HEK293 (cell line): ENCODE data around the gene NPTN.

Source experiments
- CTCF ChIA-PET: fragments of 350-600 bp; formaldehyde crosslinking; extraction: SDS; loops from one replicate; lab custom pipeline; 2021; ENCODE audit warnings: antibody characterized with exemption; lab: Yijun Ruan, JAX
- POLR2A ChIA-PET: fragments of 300-600 bp; formaldehyde crosslinking; extraction: SDS; loops from one replicate; lab custom pipeline; 2020; ENCODE audit warnings: antibody characterized with exemption, inconsistent platforms; lab: Yijun Ruan, JAX
- H3K27ac ChIP-seq: fragments of 200-500 bp; sonication (Bioruptor generic); 2 replicates; pipeline ENCODE4 v1.5.1; 2014; ENCODE audit warnings: low read depth, low read length, control low read depth, inconsistent platforms; ENCODE audit errors: extremely low read depth
- H3K36me3 ChIP-seq, 2 experiments: fragments of 200-500 bp in 1 of 2; sonication (Bioruptor generic) in 1 of 2; 1 replicate in 1 of 2; 2 replicates in 1 of 2; pipeline ENCODE4 v1.5.1; 2014 to 2017; ENCODE audit warnings: inconsistent platforms in 2 of 2, low read length in 2 of 2; ENCODE audit not compliant: control insufficient read depth in 2 of 2, insufficient read depth in 1 of 2
- H3K4me1 ChIP-seq: fragments of 200-500 bp; sonication (Bioruptor generic); 2 replicates; pipeline ENCODE4 v1.5.1; 2014; ENCODE audit warnings: mild to moderate bottlenecking, low read length, inconsistent platforms; ENCODE audit not compliant: control insufficient read depth, insufficient read depth
- H3K4me3 ChIP-seq: 2 replicates; pipeline ENCODE4 v1.5.1; 2011; ENCODE audit warnings: low read depth, mild to moderate bottlenecking, control low read depth, low read length, moderate library complexity
- H3K9me3 ChIP-seq: fragments of 200-500 bp; sonication (Bioruptor generic); 2 replicates; pipeline ENCODE4 v1.5.1; 2014; ENCODE audit warnings: low read depth, low read length, inconsistent platforms; ENCODE audit not compliant: control insufficient read depth, insufficient read depth
- IKZF3 ChIP-seq: fragments of 450-650 bp; IDR thresholded peaks from 2 replicates; pipeline ENCODE4 v1.5.0; 2018; ENCODE audit warnings: missing biosample characterization, mild to moderate bottlenecking, missing genetic modification characterization, moderate library complexity
- OSR2 ChIP-seq: fragments of 450-650 bp; formaldehyde crosslinking; IDR thresholded peaks from 2 replicates; pipeline ENCODE4 v1.5.1; 2016; ENCODE audit warnings: missing biosample characterization, missing genetic modification characterization
- PRDM1 ChIP-seq: fragments of 450-650 bp; formaldehyde crosslinking; IDR thresholded peaks from 2 replicates; pipeline ENCODE4; 2016; ENCODE audit warnings: missing biosample characterization, missing genetic modification characterization
- PRDM10 ChIP-seq: fragments of 450-650 bp; formaldehyde crosslinking; IDR thresholded peaks from 2 replicates; pipeline ENCODE4 v1.5.1; 2016; ENCODE audit warnings: missing biosample characterization, missing genetic modification characterization
- SCRT1 ChIP-seq: fragments of 450-650 bp; formaldehyde crosslinking; IDR thresholded peaks from 2 replicates; pipeline ENCODE4 v1.5.1; 2016; ENCODE audit warnings: missing biosample characterization, missing genetic modification characterization, borderline replicate concordance
- SCRT2 ChIP-seq: fragments of 450-650 bp; formaldehyde crosslinking; IDR thresholded peaks from 2 replicates; pipeline ENCODE4 v1.5.1; 2016; ENCODE audit warnings: missing biosample characterization, missing genetic modification characterization
- TRIM28 ChIP-seq: IDR thresholded peaks from 2 replicates; pipeline ENCODE4 v1.6.1; 2011; ENCODE audit warnings: low read length, control low read depth, borderline replicate concordance
- ZBTB10 ChIP-seq: fragments of 450-650 bp; formaldehyde crosslinking; IDR thresholded peaks from 2 replicates; pipeline ENCODE4 v1.5.1; 2016; ENCODE audit warnings: missing biosample characterization, missing genetic modification characterization
- ZNF223 ChIP-seq: fragments of 450-650 bp; formaldehyde crosslinking; IDR thresholded peaks from 2 replicates; pipeline ENCODE4 v1.5.1; 2016; ENCODE audit warnings: missing biosample characterization, missing genetic modification characterization
- ZNF341 ChIP-seq: fragments of 450-650 bp; formaldehyde crosslinking; IDR thresholded peaks from 2 replicates; pipeline ENCODE4; 2016; ENCODE audit warnings: low read depth, missing biosample characterization, missing genetic modification characterization
- ZNF366 ChIP-seq: fragments of 450-650 bp; formaldehyde crosslinking; conservative IDR thresholded peaks from 2 replicates; pipeline ENCODE4 v1.5.1; 2016; ENCODE audit warnings: missing biosample characterization, missing genetic modification characterization
- ZNF394 ChIP-seq: fragments of 450-650 bp; formaldehyde crosslinking; IDR thresholded peaks from 2 replicates; pipeline ENCODE4 v1.5.1; 2016; ENCODE audit warnings: missing biosample characterization, missing genetic modification characterization, mild to moderate bottlenecking, moderate library complexity, borderline replicate concordance
- ZNF48 ChIP-seq: fragments of 450-650 bp; formaldehyde crosslinking; IDR thresholded peaks from 2 replicates; pipeline ENCODE4 v1.5.1; 2016; ENCODE audit warnings: missing biosample characterization, missing genetic modification characterization
- ZNF610 ChIP-seq: fragments of 450-650 bp; formaldehyde crosslinking; IDR thresholded peaks from 2 replicates; pipeline ENCODE4 v1.5.1; 2016; ENCODE audit warnings: missing biosample characterization, missing genetic modification characterization, borderline replicate concordance
- ZNF670 ChIP-seq: fragments of 450-650 bp; formaldehyde crosslinking; IDR thresholded peaks from 2 replicates; pipeline ENCODE4 v1.5.1; 2016; ENCODE audit warnings: missing biosample characterization, missing genetic modification characterization, low read depth
- ZNF777 ChIP-seq: fragments of 450-650 bp; formaldehyde crosslinking; IDR thresholded peaks from 2 replicates; pipeline ENCODE4 v1.5.1; 2017; ENCODE audit warnings: missing biosample characterization, missing genetic modification characterization, borderline replicate concordance

The NPTN gene

DNA sequence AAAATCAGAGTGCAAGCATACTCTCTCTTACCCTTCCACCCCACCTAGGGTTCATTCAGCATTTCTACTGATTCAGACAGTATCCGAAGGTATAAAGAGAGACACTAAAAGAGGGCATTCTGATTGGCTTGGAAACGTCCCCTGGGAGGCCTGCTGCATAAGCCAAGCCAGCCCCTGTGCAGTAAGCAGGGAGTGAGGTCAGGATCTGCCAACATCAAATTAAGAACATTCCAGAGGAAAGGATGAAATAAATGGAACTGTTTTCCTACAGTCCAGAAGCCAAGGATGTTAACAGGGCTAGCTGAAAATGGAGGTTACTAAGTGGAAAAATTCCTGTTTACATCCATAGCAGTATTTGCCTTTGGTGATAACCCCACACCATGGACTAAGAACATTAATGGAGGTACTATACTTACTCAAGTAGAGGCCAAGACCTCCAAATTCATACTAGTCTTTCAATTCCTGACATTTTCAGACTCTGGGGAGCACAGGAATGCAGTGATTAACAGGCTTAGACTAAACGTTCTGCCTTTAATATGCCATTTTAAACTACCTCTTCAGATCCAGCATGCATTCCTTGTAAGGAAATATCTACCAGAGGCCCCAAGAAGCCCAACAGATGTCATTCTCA lies 34.5 kb downstream of the NPTN start:
- no peaks in the 10 kb centered on the region for H3K36me3 ChIP-seq
- TF ChIP-seq OSR2 (tag by site-specific recombination) = peak; percentile 65
- TF ChIP-seq ZNF341 (tag by site-specific recombination) = no peak
- TF ChIP-seq IKZF3 (tag by site-specific recombination) = 0 out of 2 replicates have a peak, but pooled peaks have one; percentile 7
- TF ChIP-seq, all 188 proteins: peak for 2
- CTCF ChIA-PET = interaction anchor here (1.0 to 1.9 kb wide), 2 partner anchors 38 kb away, joined by 3 to 4 read pairs; no protein-coding TSS in a partner anchor
- H3K4me3 ChIP-seq = no peak overlapping the region
- POLR2A ChIA-PET = interaction anchor here (1.2 kb wide), 1 partner anchor 33 kb away, joined by 3 read pairs; no protein-coding TSS in a partner anchor
- peak overlapping the region; percentile 29; the same call in 1 of the 2 replicates for H3K27ac ChIP-seq
- peaks cover 73% of the 10 kb centered on the region for H3K4me1 ChIP-seq
- no peaks in the 10 kb centered on the region for H3K9me3 ChIP-seq

DNA sequence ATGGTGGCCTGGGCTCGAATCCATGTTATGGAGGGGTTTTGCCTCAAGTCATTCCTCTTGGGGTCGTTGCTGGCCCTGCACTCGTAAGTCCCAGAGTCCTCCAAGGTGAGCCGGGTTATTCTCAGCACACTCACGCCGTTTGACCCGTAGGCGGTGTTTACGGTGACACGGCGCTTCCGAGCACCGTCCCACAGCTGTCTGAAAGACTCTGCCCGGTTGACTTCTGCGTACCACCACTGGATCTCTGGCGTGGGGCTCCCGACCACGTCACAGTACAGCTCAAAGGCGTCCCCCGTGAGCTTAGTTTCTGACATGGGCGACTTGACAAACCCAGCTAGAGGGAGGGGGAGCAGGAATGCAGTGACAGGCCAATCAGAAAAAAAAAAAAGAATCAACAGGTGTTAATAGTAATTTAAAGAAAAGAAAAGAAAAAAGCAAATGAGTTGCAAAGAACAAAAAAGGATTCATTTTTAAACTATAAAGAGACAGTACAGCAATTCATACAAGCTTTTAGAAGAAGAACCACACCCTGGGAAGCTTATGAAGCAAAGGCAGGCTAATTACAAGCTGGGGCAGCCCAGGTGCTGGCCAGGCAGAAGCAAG lies 36.1 kb downstream of the NPTN start:
- H3K9me3 ChIP-seq = no peaks in the 10 kb centered on the region
- POLR2A ChIA-PET = interaction anchor here (1.2 kb wide), 2 partner anchors 35 kb away, joined by 3 read pairs; no protein-coding TSS in a partner anchor
- no peak overlapping the region for H3K4me3 ChIP-seq
- TF ChIP-seq SCRT2 (peak; percentile 93), SCRT1 (tag by site-specific recombination) (peak; percentile 89; the same call in 1 of the 2 replicates), ZNF223 (tag by site-specific recombination) (no peak), ZNF670 (tag by site-specific recombination) (no peak)
- CTCF ChIA-PET = interaction anchor here (0.7 to 2.5 kb wide), 6 partner anchors 19 to 80 kb away, joined by 3 to 17 read pairs (median 4); no protein-coding TSS in a partner anchor
- peaks cover 74% of the 10 kb centered on the region for H3K4me1 ChIP-seq
- H3K27ac ChIP-seq = no peak overlapping the region
- H3K36me3 ChIP-seq = no peaks in the 10 kb centered on the region

- H3K4me1 ChIP-seq = peaks cover 64% of the 10 kb centered on the region
- CTCF ChIA-PET = interaction anchor here (0.6 to 2.5 kb wide), 8 partner anchors 8 to 109 kb away, joined by 3 to 17 read pairs (median 4); no protein-coding TSS in a partner anchor
- TF ChIP-seq PRDM10 (tag by site-specific recombination) (0 out of 2 replicates have a peak, but pooled peaks have one; percentile 37), ZNF366 (tag by site-specific recombination) (no peak), ZNF610 (tag by site-specific recombination) (no peak)
- TF ChIP-seq, all 188 proteins: peak for 1
- Histone ChIP-seq H3K9me3 (no peaks in the 10 kb centered on the region), H3K4me3 (no peak overlapping the region), H3K27ac (no peak overlapping the region), H3K36me3 (peaks cover 9% of the 10 kb centered on the region in 2 experiments)
- POLR2A ChIA-PET = interaction anchor here (0.8 to 1.2 kb wide), 2 partner anchors 36 kb away, joined by 3 read pairs; no protein-coding TSS in a partner anchor
These were observed 37.0 kb downstream of the NPTN start for GRCh38 chr15:73596174-73596573.

GRCh38 chr15:73594109-73594508 lies 39.1 kb downstream of the NPTN start:
- Histone ChIP-seq H3K9me3 (no peaks in the 10 kb centered on the region), H3K27ac (no peak overlapping the region), H3K4me3 (no peak overlapping the region), H3K36me3 (peaks cover 14 to 25% of the 10 kb centered on the region in 2 experiments), H3K4me1 (peaks cover 49% of the 10 kb centered on the region)
- ChIA-PET CTCF (interaction anchor here (1.5 kb wide), 1 partner anchor 13 kb away, joined by 6 read pairs; no protein-coding TSS in a partner anchor), POLR2A (no interaction called here)
- TF ChIP-seq ZNF394 (tag by site-specific recombination) (no peak), ZNF48 (no peak), PRDM1 (peak; percentile 65), ZBTB10 (tag by site-specific recombination) (no peak), TRIM28 (no peak), ZNF777 (tag by site-specific recombination) (no peak)
